GM21390 (cell line): ENCODE measurements around the gene S100A8.
"Not testable (repeated sequence)": the region's sequence is repeated elsewhere in the genome, so short reads cannot be mapped to it uniquely, and the experiment has no call there.

Experiments
- ATAC-seq: cut with Tn5 transposase; IDR thresholded peaks from one replicate; pipeline ENCODE4 v1.9.1; 2021; ENCODE audit not compliant: unreplicated experiment

Gene S100A8

DNA sequence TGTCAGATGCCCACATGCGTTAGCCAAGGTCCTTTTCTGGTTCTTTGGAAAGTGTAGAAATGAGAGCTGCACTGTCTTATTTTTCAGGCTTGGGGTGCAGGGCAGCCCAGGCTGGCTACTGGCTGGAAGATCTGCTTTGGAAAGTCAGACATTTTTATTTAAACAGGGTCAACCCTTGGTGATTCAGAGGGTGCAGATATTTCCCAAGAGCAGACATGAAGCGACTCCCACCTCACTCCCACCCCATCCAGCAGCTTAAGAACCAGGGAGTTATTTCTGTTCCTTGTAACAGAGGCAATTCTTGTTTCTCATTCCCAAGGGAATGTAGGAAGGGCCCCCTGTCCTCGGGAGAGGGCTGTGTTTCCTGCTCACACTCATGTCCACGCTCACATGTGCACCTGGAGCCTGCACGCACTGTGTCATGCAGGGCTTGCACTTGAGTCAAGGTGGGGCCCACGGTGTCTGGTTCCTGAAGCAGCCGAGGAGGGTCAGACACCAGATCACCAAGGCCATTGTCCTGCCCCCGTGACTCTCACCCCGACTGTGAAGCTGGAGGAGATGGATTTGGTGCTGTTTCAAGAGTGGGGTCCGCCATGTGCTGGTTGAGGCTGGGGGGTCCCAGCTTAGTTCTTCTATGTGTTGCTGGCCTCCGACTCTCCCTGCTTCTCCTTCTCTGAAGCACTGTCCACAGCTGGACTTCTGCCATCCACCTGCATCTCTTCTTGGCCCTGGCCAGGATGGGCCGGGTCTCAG, 26.4 kb upstream of the S100A8 start:
- no peak for ATAC-seq

DNA sequence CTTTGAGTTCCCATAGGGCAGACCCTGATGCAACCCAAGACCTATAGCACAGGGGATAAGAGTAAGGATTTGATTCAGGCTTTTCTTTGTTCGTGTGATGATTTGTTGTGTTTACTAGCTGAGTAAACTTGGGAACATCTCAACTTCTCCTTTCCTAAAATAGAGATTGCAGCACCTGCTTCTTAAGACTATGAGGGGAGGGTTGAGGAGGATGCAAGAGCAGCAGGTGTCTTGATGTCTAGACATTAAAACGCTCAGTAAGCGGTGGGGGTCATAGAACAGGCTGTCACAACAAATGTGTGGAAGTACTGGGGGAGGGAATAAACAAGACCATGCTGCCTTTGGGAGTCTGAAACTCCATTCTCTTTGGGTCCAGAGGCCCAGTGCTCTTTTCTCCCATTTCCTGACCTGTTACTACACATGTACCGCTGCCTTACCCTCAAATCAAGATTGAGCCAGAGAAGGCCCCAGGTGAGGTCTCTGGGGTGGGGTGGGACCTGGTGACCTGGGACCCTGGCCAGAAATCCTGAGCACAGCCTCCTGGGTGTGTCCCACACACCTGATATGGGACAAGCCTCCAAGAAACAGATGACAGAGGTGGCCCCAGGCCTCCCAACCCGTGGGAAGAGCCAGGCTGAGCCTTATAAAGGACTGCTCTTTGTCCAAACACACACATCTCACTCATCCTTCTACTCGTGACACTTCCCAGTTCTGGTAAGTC, 25.1 kb upstream of the S100A8 start, which contains the start of gene S100A7A:
TSS of gene S100A7A (plus strand) at position 671 of the 721 bp plus-strand sequence. CDS start 1,563 bp downstream, outside the sequence.
- no peak for ATAC-seq

DNA sequence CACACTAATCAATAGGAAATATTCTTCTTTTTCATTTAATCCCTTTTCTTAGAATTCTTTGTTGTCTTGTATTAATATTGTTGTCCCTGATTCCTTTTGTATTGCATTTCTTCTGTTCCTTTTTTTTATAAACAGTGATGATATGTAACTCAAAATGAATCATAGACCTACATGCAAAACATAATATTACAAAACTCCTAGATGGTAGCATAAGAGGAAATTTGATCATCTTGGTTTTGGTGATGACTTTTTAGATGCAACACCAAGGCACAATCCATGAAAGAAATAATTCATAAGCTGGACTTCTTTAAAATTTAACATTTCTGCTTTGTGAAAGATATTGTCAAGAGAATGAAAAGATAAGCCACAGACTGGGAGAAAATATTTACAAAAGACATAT, 23.1 kb upstream of the S100A8 start:
- not testable (repeated sequence) for ATAC-seq

DNA sequence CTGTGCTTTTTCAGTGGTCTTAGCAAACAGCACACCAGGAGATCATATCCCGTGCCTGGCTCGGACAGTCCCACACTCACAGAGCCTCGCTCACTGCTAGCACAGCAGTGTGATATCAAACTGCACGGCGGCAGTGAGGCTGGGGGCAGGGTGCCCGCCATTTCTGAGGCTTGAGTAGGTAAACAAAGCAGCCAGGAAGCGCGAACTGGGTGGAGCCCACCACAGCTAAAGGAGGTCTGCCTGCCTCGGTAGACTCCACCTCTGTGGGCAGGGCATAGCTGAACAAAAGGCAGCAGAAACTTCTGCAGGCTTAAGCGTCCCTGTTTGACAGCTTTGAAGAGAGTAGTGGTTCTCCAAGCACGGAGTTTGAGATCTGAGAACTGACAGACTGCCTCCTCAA, 16.4 kb upstream of the S100A8 start:
- not testable (repeated sequence) for ATAC-seq

DNA sequence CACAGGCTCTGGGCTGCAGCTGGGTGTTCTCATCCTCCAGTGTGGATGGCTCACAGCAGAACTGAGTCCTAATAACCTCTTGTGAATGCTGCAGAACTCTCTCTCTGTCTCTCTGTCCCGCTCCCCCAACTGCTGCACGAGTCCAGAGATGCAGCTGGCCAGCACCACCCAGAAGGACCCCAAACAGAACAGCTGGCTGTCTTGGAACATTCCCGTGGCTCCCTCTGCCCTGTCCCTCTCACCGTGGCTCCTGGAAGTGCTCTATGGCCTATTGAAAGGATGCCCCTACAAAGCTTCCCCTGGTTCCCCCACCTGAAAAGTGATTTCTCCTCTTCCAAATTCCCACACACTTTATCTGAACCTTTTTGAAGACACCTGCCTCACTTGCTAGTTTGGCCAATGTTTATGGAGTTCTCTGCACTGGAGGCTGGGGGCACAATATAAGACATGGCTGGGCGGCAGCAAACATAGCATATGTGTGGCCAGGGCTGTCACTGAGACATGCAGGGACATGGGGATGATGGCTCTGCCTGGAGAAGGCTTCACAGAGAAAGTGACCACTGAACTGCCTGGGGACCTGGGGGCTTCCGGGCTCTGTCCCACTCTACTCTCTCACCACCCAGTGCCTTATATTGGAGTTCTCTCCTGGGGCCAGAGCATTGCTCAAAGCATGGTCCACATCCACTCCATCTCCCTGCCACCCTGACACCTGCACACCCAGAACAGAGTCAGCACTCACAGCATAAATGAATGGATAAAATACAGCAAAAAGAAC, 15.1 kb upstream of the S100A8 start:
- ATAC-seq, result not testable (repeated sequence)

GRCh38 chr1:153404768-153405167, 13.9 kb upstream of the S100A8 start:
- ATAC-seq, result no peak

DNA sequence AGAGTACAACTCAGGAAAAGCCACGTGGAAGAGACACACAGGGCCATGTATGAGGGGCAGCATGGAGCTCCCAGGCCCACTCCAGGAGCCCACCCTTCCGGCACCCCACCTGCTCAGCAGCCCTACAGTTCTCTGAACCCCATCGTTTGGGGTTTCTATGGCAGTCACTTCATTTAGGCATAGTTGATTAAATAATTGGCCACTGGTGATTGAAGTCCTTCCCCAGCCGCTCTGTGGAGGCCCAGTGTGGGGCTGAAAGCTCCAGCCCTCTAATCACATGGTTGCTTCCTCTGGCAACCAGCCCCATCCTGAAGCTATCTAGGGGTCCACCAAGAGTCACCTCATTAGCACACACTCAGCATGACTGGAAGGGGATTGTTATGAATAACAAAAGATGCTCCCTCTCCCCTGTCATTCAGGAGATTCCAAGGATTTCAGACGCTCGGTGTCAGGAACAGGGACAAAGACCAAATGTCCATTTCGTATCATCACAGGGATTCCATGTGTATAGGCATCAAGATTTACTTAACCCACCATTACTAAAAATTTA, 13.3 kb upstream of the S100A8 start:
- ATAC-seq, result no peak

DNA sequence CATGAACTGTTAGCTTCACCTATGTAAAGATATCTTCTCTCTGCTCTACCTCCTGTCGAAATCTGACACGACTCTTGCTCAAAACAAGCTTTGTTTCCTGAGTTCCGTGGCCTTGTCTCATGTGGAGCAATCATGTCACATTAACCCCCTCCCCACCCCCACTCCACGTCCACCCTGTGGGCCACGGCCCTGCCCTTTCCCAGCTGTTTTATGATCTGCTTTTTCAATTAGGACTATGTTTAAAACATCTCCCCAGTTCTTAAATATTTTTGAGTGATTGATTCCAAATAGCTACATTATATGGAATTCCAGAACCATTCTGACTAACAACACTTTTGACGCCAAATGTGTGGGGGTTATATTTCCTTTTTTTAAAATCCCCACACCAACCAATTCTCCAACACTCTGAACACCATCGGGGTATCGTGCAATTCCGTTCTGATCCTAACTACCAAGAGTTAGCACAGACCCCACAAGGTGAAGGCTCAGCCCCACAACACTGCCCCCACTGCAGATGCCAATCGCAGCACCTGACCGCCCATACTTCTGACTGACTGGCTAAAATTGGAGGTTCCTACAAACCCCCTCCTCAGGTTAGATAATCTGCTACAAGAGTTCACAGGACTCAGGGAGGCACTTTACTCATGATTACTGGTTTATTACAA, 12.7 kb upstream of the S100A8 start:
- no peak for ATAC-seq

- ATAC-seq, result no peak
Observed at GRCh38 chr1:153402226-153402625, 11.4 kb upstream of the S100A8 start.

DNA sequence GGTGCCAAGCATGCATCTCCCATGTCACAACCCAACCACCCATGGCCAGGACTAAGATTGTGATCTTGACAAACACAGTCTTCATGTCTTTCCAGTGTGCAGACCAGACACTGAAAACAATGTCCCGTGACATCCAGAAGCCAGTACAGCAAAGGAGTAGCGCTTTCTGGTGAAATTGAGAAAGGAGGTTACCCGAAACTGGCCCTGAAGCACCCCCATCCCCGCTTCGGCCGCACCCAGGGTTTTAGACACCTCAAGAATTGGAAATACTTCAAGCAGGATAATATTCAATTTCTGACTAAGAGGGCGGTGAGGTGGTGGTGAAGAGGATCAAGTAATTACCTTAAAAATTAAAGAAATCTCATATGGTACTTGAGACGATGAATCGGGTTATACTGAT, 10.6 kb upstream of the S100A8 start:
- no peak for ATAC-seq

- ATAC-seq, result no peak
Observed at GRCh38 chr1:153400244-153400643, 9.4 kb upstream of the S100A8 start.

GRCh38 chr1:153399401-153400055, 8.7 kb upstream of the S100A8 start:
- no peak for ATAC-seq

- ATAC-seq, result no peak
Observed at GRCh38 chr1:153397924-153398651, 7.2 kb upstream of the S100A8 start.

- no peak for ATAC-seq
Observed at GRCh38 chr1:153397051-153397923, 6.4 kb upstream of the S100A8 start.

DNA sequence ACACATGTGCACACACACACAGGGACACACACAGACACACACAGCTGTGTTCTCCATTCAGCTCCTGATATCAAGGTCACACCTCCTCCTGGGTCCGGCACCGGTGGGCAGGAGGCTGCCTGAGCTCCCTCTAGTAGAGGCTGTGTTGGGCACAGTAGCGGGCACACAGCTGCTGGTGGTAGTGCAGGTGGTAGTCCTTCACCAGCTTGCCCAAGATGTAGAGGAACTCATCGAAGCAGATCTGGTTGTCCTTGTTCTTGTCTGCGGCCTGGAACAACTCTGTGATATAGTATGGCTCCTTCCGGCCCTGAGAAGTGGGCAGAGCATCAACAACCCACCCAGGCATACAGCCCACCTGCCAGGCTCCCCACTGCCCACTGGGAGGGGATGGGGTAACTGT, 5.6 kb upstream of the S100A8 start:
- ATAC-seq, result no peak

GRCh38 chr1:153395776-153396175, 4.9 kb upstream of the S100A8 start:
- ATAC-seq, result no peak

DNA sequence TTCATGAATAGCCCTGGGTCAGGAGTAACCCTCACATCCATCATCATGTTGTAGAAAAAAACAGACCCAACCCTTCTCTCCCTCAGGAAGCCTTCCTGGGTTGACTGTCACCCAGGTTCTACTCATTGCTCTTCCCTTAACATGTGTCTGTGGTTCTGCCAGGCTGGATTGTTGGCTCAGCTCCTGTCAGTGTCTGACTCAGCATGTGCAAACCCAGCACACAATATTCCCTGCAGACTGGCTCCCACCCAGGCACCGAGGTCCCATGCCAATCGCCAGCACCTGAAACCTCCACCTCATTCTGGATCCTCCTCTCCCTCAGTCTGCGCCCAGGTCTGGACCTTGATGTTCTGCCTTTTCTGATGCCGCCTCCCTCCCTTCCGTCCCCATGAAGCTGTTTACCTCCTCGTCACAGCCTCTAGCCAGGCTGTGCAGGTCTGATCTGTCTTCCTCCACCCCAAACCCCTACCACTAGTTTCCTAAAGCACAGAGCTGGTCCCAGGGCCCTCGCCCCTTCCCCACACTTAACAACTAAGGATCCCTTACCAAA, 4.3 kb upstream of the S100A8 start:
- ATAC-seq, result no peak

DNA sequence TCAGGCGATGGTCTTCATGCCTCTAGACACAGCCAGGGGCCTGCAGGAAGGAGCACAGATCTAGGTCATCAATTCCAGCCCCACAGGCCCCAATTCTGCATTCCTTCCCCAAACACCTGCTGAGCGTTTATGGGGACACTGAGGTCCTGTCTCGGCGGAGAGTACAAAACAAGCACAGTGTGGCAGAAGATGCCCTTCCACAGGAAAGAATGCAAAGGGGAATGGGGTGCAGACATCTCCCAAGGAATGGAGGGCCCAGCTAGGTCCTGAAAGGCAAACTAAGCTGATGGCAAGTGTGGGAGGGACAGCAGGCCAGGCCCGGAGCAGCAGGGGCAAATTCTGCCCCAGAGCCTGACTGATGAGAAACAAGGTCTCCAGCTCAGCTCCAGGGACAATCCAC, 3.5 kb upstream of the S100A8 start:
- ATAC-seq, result no peak
